Erythroblast (primary cell): Measurements from ENCODE around the gene DSCAM.

Source experiments
- GATA1 ChIP-seq: IDR thresholded peaks from 2 replicates; pipeline ENCODE4 v1.6.1; 2011; ENCODE audit warnings: low read depth, mild to moderate bottlenecking, control low read depth, low read length, moderate library complexity
- POLR2A ChIP-seq: IDR thresholded peaks from 2 replicates; pipeline ENCODE4 v1.6.1; 2011; ENCODE audit warnings: mild to moderate bottlenecking, low read length

- TF ChIP-seq POLR2A (no peak), GATA1 (no peak)
Measured at GRCh38 chr21:40847951-40848350, 993 bp upstream of the DSCAM start.
